HTERT RPE-1 (cell line): Measurements from ENCODE around the gene LIMCH1.
"Not testable (repeated sequence)": the region's sequence is repeated elsewhere in the genome, so short reads cannot be mapped to it uniquely, and the experiment has no call there.

Source experiments
- in situ Hi-C: fragments of 300-500 bp; cut with MboI; formaldehyde crosslinking; loops from 4 replicates; pipeline ENCODE4 v1.14.3; 2020; ENCODE audit warnings: low sequenced_read_pairs

Gene LIMCH1

GRCh38 chr4:41638866-41639265 lies 100.9 kb downstream of the LIMCH1 start:
- in situ Hi-C loops, result no loop called here

- in situ Hi-C loops, result no loop called here
These were observed 101.3 kb downstream of the LIMCH1 start for GRCh38 chr4:41639291-41639690.

- in situ Hi-C loops, result no loop called here
These were observed 102.9 kb downstream of the LIMCH1 start for GRCh38 chr4:41640906-41641305.

- in situ Hi-C loops, result not testable (repeated sequence)
These were observed 104.8 kb downstream of the LIMCH1 start for GRCh38 chr4:41642746-41643145.

GRCh38 chr4:41643331-41643730 lies 105.4 kb downstream of the LIMCH1 start:
- in situ Hi-C loops, result no loop called here

- in situ Hi-C loops, result no loop called here
These were observed 106.4 kb downstream of the LIMCH1 start for GRCh38 chr4:41644288-41644914.

- in situ Hi-C loops, result no loop called here
These were observed 106.9 kb downstream of the LIMCH1 start for GRCh38 chr4:41644915-41645295.

GRCh38 chr4:41645728-41646390 lies 107.9 kb downstream of the LIMCH1 start:
- in situ Hi-C loops, result no loop called here

- in situ Hi-C loops, result no loop called here
These were observed 108.9 kb downstream of the LIMCH1 start for GRCh38 chr4:41646862-41647261.

GRCh38 chr4:41647383-41647782 lies 109.4 kb downstream of the LIMCH1 start:
- in situ Hi-C loops, result no loop called here

GRCh38 chr4:41651150-41651549 lies 113.2 kb downstream of the LIMCH1 start:
- in situ Hi-C loops, result loop anchor here (25.0 kb wide), 1 partner anchor 364 kb away; no protein-coding TSS in a partner anchor

- in situ Hi-C loops, result loop anchor here (25.0 kb wide), 1 partner anchor 366 kb away; no protein-coding TSS in a partner anchor
These were observed 115.0 kb downstream of the LIMCH1 start for GRCh38 chr4:41652971-41653370.

- in situ Hi-C loops, result loop anchor here (25.0 kb wide), 1 partner anchor 366 kb away; no protein-coding TSS in a partner anchor
These were observed 115.6 kb downstream of the LIMCH1 start for GRCh38 chr4:41653523-41653922.

GRCh38 chr4:41655177-41655576 lies 117.2 kb downstream of the LIMCH1 start:
- in situ Hi-C loops, result loop anchor here (25.0 kb wide), 1 partner anchor 368 kb away; no protein-coding TSS in a partner anchor

- in situ Hi-C loops, result loop anchor here (25.0 kb wide), 1 partner anchor 369 kb away; no protein-coding TSS in a partner anchor
These were observed 118.1 kb downstream of the LIMCH1 start for GRCh38 chr4:41656106-41656505.

GRCh38 chr4:41656572-41657520 lies 118.9 kb downstream of the LIMCH1 start:
- in situ Hi-C loops, result loop anchor here (25.0 kb wide), 1 partner anchor 370 kb away; no protein-coding TSS in a partner anchor

- in situ Hi-C loops, result loop anchor here (25.0 kb wide), 1 partner anchor 370 kb away; no protein-coding TSS in a partner anchor
These were observed 119.6 kb downstream of the LIMCH1 start for GRCh38 chr4:41657561-41657960.

- in situ Hi-C loops, result loop anchor here (25.0 kb wide), 1 partner anchor 371 kb away; no protein-coding TSS in a partner anchor
These were observed 120.2 kb downstream of the LIMCH1 start for GRCh38 chr4:41658163-41658562.

GRCh38 chr4:41660352-41660751 lies 122.4 kb downstream of the LIMCH1 start:
- in situ Hi-C loops, result loop anchor here (25.0 kb wide), 1 partner anchor 373 kb away; no protein-coding TSS in a partner anchor

- in situ Hi-C loops, result loop anchor here (25.0 kb wide), 1 partner anchor 374 kb away; no protein-coding TSS in a partner anchor
These were observed 123.6 kb downstream of the LIMCH1 start for GRCh38 chr4:41661442-41662076.
